Kidney (tissue), 14 donors: ENCODE measurements around the gene PRR16. TPM values are rescaled to one million over a fixed set of nuclear protein-coding genes. Genes with fewer than 3 reads are reported as not detected.

Experiments
- DNase-seq, 5 donors: peaks; one replicate each; pipeline ENCODE4 v3.0.0-alpha.2; 2013 to 2020
- FAIRE-seq: peaks from 2 replicates; lab custom pipeline; 2012; peaks lifted over from hg19 to GRCh38; lab: Jason Lieb, UNC
- H3K27ac ChIP-seq, 2 donors: one replicate each; pipeline ENCODE4 v1.7.0; 2013; ENCODE audit warnings: low read depth in 2 of 2, low read length in 2 of 2, inconsistent platforms in 1 of 2
- H3K27me3 ChIP-seq: one replicate; pipeline ENCODE4 v1.7.1; 2013; ENCODE audit warnings: low read length, inconsistent platforms; ENCODE audit not compliant: control insufficient read depth, insufficient read depth
- H3K36me3 ChIP-seq, 3 donors: one replicate each; pipeline versions ENCODE4 v1.7.0 to v1.7.1; 2013; ENCODE audit warnings: low read length in 3 of 3, control low read depth in 1 of 3, inconsistent platforms in 1 of 3; ENCODE audit not compliant: insufficient read depth in 3 of 3, control insufficient read depth in 2 of 3
- H3K4me1 ChIP-seq, 3 donors: one replicate each; pipeline versions ENCODE4 v1.7.0 to v1.7.1; 2013; ENCODE audit warnings: low read length in 3 of 3, inconsistent platforms in 1 of 3, low read depth in 1 of 3; ENCODE audit not compliant: control insufficient read depth in 2 of 3, insufficient read depth in 2 of 3
- H3K4me3 ChIP-seq, 3 donors: one replicate each; pipeline versions ENCODE4 v1.7.0 to v1.8.1; 2013; ENCODE audit warnings: low read length in 3 of 3, control low read depth in 1 of 3, inconsistent platforms in 1 of 3
- H3K9ac ChIP-seq, 3 donors: one replicate each; pipeline versions ENCODE4 v1.7.0 to v1.7.1; 2013; ENCODE audit warnings: low read length in 3 of 3, control low read depth in 1 of 3, inconsistent platforms in 1 of 3
- H3K9me3 ChIP-seq, 3 donors: one replicate each; pipeline versions ENCODE4 v1.7.0 to v1.7.1; 2013; ENCODE audit warnings: low read length in 3 of 3, control low read depth in 1 of 3, inconsistent platforms in 1 of 3; ENCODE audit not compliant: control insufficient read depth in 2 of 3, insufficient read depth in 1 of 3
- CTCF ChIP-seq: IDR thresholded peaks from 3 replicates; pipeline ENCODE4 v1.5.1; 2012; ENCODE audit warnings: mild to moderate bottlenecking, moderate library complexity, borderline replicate concordance; ENCODE audit not compliant: insufficient read depth; ENCODE audit errors: extremely low read depth
- intact Hi-C: fragments of 100-400 bp; cut with DNase I; formaldehyde crosslinking; loops from one replicate; pipeline ENCODE4 v1.11.1; 2022
- polyA plus RNA-seq: library from polyadenylated mRNA; stranded (reverse); fragments of 350-450 nt; fragmentation: Illumina TruSeq; extraction: RNeasy Lipid Tissue Mini Kit (QIAGEN cat#74804); gene quantifications from one replicate; pipeline ENCODE4 v1.2.3, GENCODE V29; 2014; ENCODE audit warnings: low read depth, low replicate concordance; ENCODE audit not compliant: insufficient read depth
- total RNA-seq: library from RNA; stranded (reverse); fragmentation: NEBNext Ultra II Directional; extraction: Animal tissue kit (Norgen Biotek cat#: 25700); gene quantifications from one replicate; pipeline ENCODE4 v1.2.1, GENCODE V29; 2021
- donor health status: control.
- donor health status: control.
- donor health status: control.
- donor health status: control.
- donor health status: control.
- donor health status: DM: yes; HTN: yes; CAD: no.
- donor health status: Normal renal cell carcinoma (clear cell type).

PRR16 gene
- total and polyA plus RNA-seq, 2 donors from 2014 or later, result 2.4 to 3.6 TPM

- H3K27ac ChIP-seq, result no peak overlapping the region
- H3K4me1 ChIP-seq, result no peaks in the 10 kb centered on the region
- H3K9me3 ChIP-seq, result no peaks in the 10 kb centered on the region
- no peak for TF ChIP-seq CTCF
- H3K9ac ChIP-seq, result no peak overlapping the region
- intact Hi-C loops, result no loop called here
- H3K27me3 ChIP-seq, result no peaks in the 10 kb centered on the region
- DNase-seq (no peak), FAIRE-seq (no peak)
- H3K36me3 ChIP-seq, result no peaks in the 10 kb centered on the region
- H3K4me3 ChIP-seq, result no peak overlapping the region
Observed at GRCh38 chr5:120599576-120599975, 135.5 kb downstream of the PRR16 start.

GRCh38 chr5:120600639-120601038 is 136.5 kb downstream of the PRR16 start:
- Histone ChIP-seq H3K9me3 (no peaks in the 10 kb centered on the region), H3K27me3 (no peaks in the 10 kb centered on the region), H3K36me3 (no peaks in the 10 kb centered on the region), H3K4me1 (no peaks in the 10 kb centered on the region), H3K9ac (no peak overlapping the region), H3K27ac (no peak overlapping the region), H3K4me3 (no peak overlapping the region)
- FAIRE-seq (no peak), DNase-seq (no peak)
- intact Hi-C loops, result no loop called here
- no peak for TF ChIP-seq CTCF

GRCh38 chr5:120602033-120602432 is 137.9 kb downstream of the PRR16 start:
- FAIRE-seq, result no peak
- no peaks in the 10 kb centered on the region for H3K9me3 ChIP-seq
- no peak overlapping the region for H3K4me3 ChIP-seq
- H3K27me3 ChIP-seq, result no peaks in the 10 kb centered on the region
- no peak overlapping the region for H3K9ac ChIP-seq
- no peaks in the 10 kb centered on the region for H3K36me3 ChIP-seq
- DNase-seq, result no peak
- intact Hi-C loops, result no loop called here
- H3K4me1 ChIP-seq, result no peaks in the 10 kb centered on the region
- no peak for TF ChIP-seq CTCF
- no peak overlapping the region for H3K27ac ChIP-seq

- FAIRE-seq (no peak), DNase-seq (no peak)
- TF ChIP-seq CTCF, result no peak
- H3K9me3 ChIP-seq, result no peaks in the 10 kb centered on the region
- intact Hi-C loops, result no loop called here
- no peak overlapping the region for H3K4me3 ChIP-seq
- no peaks in the 10 kb centered on the region for H3K27me3 ChIP-seq
- H3K9ac ChIP-seq, result no peak overlapping the region
- no peaks in the 10 kb centered on the region for H3K36me3 ChIP-seq
- no peaks in the 10 kb centered on the region for H3K4me1 ChIP-seq
- H3K27ac ChIP-seq, result no peak overlapping the region
Observed at GRCh38 chr5:120604884-120605283, 140.8 kb downstream of the PRR16 start.
